Measurements from ENCODE around the gene CSNK1G2. TPM values are rescaled to one million over a fixed set of nuclear protein-coding genes. Genes with fewer than 3 reads are reported as not detected.

CSNK1G2 gene
- polyA plus RNA-seq, 1 donor from 2014 or later, result 110 TPM

DNA sequence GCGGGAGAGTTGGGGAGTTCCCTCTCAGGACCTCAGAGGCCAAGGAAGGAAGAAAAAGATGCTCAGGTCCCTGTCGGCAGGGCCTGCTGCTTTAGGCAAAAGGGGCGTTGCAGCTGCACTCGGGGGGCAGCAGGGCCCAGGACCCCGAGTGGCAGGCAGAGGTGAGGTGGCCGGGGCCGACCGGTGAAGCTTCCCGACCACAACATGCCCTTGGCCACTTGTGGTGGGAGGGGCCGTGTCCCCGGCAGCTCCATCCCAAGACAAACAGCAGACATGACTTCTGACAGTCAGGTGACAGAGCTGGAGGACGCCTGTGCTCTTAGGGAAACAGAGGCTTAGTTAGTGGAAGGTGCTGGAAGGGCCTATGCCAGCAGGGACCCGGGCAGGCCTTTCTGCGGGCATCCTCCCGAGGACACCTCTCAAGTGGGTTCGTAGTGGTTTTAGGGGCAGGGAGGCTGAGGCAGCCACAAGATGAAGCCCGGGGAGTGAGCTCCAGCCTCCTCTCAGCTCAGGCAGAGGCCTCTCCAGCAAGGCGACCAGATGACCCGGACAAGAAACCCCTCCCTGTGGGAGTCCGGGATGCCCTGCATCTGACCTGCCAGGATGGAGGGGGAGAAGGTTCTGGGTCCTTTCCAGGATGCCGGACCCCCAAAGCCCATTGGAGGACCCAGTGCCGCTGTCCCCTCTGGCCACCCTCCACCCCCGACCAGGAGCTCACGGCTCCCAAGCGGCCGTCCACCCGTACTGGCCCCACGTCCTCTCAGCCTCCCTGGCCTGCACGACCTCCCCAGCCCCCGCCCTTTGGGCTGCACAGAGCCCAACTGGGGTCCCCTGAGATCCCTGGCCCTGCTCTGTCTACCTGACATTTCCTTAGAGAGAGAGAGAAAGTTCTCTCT lies 50.3 kb downstream of the CSNK1G2 start:
- Histone ChIP-seq H3K36me3 (ENCODE audit: insufficient read depth, low read length) (peaks cover 5% of the 10 kb centered on the region), H3K9ac (ENCODE audit: low read length) (no peak overlapping the region), H3K9me3 (ENCODE audit: low read length) (no peaks in the 10 kb centered on the region), H3K27ac (ENCODE audit: low read length) (no peak overlapping the region), H3K4me2 (ENCODE audit: low read length) (no peak overlapping the region), H3K9me2 (ENCODE audit: insufficient read depth, low read length) (no peaks in the 10 kb centered on the region), H3F3A (ENCODE audit: insufficient read depth, low read length, poor library complexity, severe bottlenecking) (no peaks in the 10 kb centered on the region), H4K20me1 (ENCODE audit: insufficient read depth) (no peaks in the 10 kb centered on the region), H3K4me3 (ENCODE audit: low read length) (no peak overlapping the region), H3K27me3 (ENCODE audit: insufficient read depth, low read depth, low read length) (no peaks in the 10 kb centered on the region), H3K79me2 (replicated peaks; ENCODE audit: insufficient read depth, low read length) (no peaks in the 10 kb centered on the region), H2AFZ (ENCODE audit: low read depth, low read length) (no peak overlapping the region)
- TF ChIP-seq, protein P1, sequence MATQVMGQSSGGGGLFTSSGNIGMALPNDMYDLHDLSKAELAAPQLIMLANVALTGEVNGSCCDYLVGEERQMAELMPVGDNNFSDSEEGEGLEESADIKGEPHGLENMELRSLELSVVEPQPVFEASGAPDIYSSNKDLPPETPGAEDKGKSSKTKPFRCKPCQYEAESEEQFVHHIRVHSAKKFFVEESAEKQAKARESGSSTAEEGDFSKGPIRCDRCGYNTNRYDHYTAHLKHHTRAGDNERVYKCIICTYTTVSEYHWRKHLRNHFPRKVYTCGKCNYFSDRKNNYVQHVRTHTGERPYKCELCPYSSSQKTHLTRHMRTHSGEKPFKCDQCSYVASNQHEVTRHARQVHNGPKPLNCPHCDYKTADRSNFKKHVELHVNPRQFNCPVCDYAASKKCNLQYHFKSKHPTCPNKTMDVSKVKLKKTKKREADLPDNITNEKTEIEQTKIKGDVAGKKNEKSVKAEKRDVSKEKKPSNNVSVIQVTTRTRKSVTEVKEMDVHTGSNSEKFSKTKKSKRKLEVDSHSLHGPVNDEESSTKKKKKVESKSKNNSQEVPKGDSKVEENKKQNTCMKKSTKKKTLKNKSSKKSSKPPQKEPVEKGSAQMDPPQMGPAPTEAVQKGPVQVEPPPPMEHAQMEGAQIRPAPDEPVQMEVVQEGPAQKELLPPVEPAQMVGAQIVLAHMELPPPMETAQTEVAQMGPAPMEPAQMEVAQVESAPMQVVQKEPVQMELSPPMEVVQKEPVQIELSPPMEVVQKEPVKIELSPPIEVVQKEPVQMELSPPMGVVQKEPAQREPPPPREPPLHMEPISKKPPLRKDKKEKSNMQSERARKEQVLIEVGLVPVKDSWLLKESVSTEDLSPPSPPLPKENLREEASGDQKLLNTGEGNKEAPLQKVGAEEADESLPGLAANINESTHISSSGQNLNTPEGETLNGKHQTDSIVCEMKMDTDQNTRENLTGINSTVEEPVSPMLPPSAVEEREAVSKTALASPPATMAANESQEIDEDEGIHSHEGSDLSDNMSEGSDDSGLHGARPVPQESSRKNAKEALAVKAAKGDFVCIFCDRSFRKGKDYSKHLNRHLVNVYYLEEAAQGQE (IDR thresholded peaks at IDR 0.05; ENCODE audit: borderline replicate concordance), result no peak
- TF ChIP-seq RAD21 (conservative IDR thresholded peaks at IDR 0.05) (no peak), EP300 (conservative IDR thresholded peaks at IDR 0.05; ENCODE audit: poor library complexity, severe bottlenecking) (no peak), SMC3 (conservative IDR thresholded peaks at IDR 0.05; ENCODE audit: poor library complexity) (no peak), EZH2 (IDR thresholded peaks at IDR 0.05; ENCODE audit: borderline replicate concordance, insufficient read depth, low read length, poor library complexity, severe bottlenecking) (no peak), MXI1 (conservative IDR thresholded peaks at IDR 0.05; ENCODE audit: poor library complexity, severe bottlenecking) (no peak), POLR2AphosphoS5 (IDR thresholded peaks at IDR 0.05) (no peak), TAF1 (IDR thresholded peaks at IDR 0.05; ENCODE audit: low read depth) (no peak)
- TF ChIP-seq, protein P2, sequence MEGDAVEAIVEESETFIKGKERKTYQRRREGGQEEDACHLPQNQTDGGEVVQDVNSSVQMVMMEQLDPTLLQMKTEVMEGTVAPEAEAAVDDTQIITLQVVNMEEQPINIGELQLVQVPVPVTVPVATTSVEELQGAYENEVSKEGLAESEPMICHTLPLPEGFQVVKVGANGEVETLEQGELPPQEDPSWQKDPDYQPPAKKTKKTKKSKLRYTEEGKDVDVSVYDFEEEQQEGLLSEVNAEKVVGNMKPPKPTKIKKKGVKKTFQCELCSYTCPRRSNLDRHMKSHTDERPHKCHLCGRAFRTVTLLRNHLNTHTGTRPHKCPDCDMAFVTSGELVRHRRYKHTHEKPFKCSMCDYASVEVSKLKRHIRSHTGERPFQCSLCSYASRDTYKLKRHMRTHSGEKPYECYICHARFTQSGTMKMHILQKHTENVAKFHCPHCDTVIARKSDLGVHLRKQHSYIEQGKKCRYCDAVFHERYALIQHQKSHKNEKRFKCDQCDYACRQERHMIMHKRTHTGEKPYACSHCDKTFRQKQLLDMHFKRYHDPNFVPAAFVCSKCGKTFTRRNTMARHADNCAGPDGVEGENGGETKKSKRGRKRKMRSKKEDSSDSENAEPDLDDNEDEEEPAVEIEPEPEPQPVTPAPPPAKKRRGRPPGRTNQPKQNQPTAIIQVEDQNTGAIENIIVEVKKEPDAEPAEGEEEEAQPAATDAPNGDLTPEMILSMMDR (IDR thresholded peaks at IDR 0.05; ENCODE audit: poor library complexity, severe bottlenecking), result no peak

DNA sequence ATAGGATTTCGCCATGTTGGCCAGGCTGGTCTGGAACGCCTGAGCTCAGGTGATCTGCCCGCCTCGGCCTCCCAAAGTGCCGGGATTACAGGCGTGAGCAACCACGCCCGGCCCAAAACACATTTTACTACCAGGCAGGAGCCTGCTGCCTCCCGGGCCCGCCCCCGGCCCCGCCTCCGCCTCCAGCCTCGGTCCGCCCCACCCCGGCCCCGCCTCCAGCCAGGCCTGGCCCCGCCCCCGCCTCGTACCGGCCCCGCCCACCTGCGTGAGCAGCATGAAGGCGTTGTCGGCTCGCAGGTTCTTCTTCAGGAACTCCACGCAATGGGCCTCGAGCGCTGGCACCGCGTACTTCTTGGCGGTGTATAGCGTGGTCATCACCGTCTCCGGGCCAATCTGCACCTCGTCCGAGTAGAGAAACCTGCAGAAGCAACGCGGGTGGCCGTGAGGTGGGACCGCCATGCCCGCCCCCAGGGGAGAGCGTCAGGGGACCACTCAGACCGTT lies 51.8 kb downstream of the CSNK1G2 start:
- Histone ChIP-seq H3K27ac (ENCODE audit: low read length) (no peak overlapping the region), H3K9ac (ENCODE audit: low read length) (no peak overlapping the region), H3K27me3 (ENCODE audit: insufficient read depth, low read depth, low read length) (no peaks in the 10 kb centered on the region), H3F3A (ENCODE audit: insufficient read depth, low read length, poor library complexity, severe bottlenecking) (no peaks in the 10 kb centered on the region), H3K9me2 (ENCODE audit: insufficient read depth, low read length) (no peaks in the 10 kb centered on the region), H3K4me2 (ENCODE audit: low read length) (no peak overlapping the region), H3K4me3 (ENCODE audit: low read length) (no peak overlapping the region), H3K79me2 (replicated peaks; ENCODE audit: insufficient read depth, low read length) (no peaks in the 10 kb centered on the region), H4K20me1 (ENCODE audit: insufficient read depth) (no peaks in the 10 kb centered on the region), H3K36me3 (ENCODE audit: insufficient read depth, low read length) (peaks cover 8% of the 10 kb centered on the region), H3K9me3 (ENCODE audit: low read length) (no peaks in the 10 kb centered on the region), H2AFZ (ENCODE audit: low read depth, low read length) (no peak overlapping the region)
- no peak for TF ChIP-seq POLR2AphosphoS5 (IDR thresholded peaks at IDR 0.05)
- no peak for TF ChIP-seq EP300 (conservative IDR thresholded peaks at IDR 0.05; ENCODE audit: poor library complexity, severe bottlenecking)
- no peak for TF ChIP-seq MXI1 (conservative IDR thresholded peaks at IDR 0.05; ENCODE audit: poor library complexity, severe bottlenecking)
- TF ChIP-seq, protein P1 (IDR thresholded peaks at IDR 0.05; ENCODE audit: borderline replicate concordance), result no peak
- TF ChIP-seq TAF1 (IDR thresholded peaks at IDR 0.05; ENCODE audit: low read depth), result no peak
- TF ChIP-seq, protein P2 (IDR thresholded peaks at IDR 0.05; ENCODE audit: poor library complexity, severe bottlenecking), result no peak
- TF ChIP-seq EZH2 (IDR thresholded peaks at IDR 0.05; ENCODE audit: borderline replicate concordance, insufficient read depth, low read length, poor library complexity, severe bottlenecking), result no peak
- no peak for TF ChIP-seq RAD21 (conservative IDR thresholded peaks at IDR 0.05)
- TF ChIP-seq SMC3 (conservative IDR thresholded peaks at IDR 0.05; ENCODE audit: poor library complexity), result no peak

All from neural cell (in vitro differentiated cells).